Osteocyte (in vitro differentiated cells): ENCODE data around the gene P2RX6. TPM values are rescaled to one million over a fixed set of nuclear protein-coding genes. Genes with fewer than 3 reads are reported as not detected.

Experiments
- microRNA-seq: library from miRNA; unstranded; fragments of <30 nt; microRNA quantifications from one replicate; pipeline ENCODE4 v1.1.0, GENCODE V29; 2020; ENCODE audit not compliant: unreplicated experiment
- total RNA-seq: library from RNA; stranded (reverse); gene quantifications from 2 replicates; pipeline ENCODE4 v1.2.1, GENCODE V29; 2021

Gene P2RX6
- total RNA-seq, 1 donor from 2014 or later = 3.5 TPM

Small RNAs within 50 kb of the gene (microRNA-seq; reads per million reads assigned to microRNA genes)
- not detected for gene MIR649

Other genes starting within 250 kb of the P2RX6 start
- gene SERPIND1, start 241.1 kb upstream of the P2RX6 start, total RNA-seq = not detected in 2 replicates
- gene PI4KA, start 156.4 kb upstream of the P2RX6 start, total RNA-seq = 108 and 116 TPM in 2 replicates
- 28.0 and 30.0 TPM in 2 replicates for gene SNAP29, start 156.2 kb upstream of the P2RX6 start, total RNA-seq
- 56.0 and 58.8 TPM in 2 replicates for gene CRKL, start 97.8 kb upstream of the P2RX6 start, total RNA-seq
- gene AIFM3, start 47.9 kb upstream of the P2RX6 start, total RNA-seq = 0.65 and 0.99 TPM in 2 replicates
- 89.4 and 91.5 TPM in 2 replicates for gene LZTR1, start 32.9 kb upstream of the P2RX6 start, total RNA-seq
- gene THAP7, start 13.0 kb upstream of the P2RX6 start, total RNA-seq = 24.8 and 27.0 TPM in 2 replicates
- gene SLC7A4, start 17.4 kb downstream of the P2RX6 start, total RNA-seq = not detected in 2 replicates
- not detected in 2 replicates for gene LRRC74B, start 30.8 kb downstream of the P2RX6 start, total RNA-seq